Measurements from ENCODE around the gene ZNRF3.

DNA sequence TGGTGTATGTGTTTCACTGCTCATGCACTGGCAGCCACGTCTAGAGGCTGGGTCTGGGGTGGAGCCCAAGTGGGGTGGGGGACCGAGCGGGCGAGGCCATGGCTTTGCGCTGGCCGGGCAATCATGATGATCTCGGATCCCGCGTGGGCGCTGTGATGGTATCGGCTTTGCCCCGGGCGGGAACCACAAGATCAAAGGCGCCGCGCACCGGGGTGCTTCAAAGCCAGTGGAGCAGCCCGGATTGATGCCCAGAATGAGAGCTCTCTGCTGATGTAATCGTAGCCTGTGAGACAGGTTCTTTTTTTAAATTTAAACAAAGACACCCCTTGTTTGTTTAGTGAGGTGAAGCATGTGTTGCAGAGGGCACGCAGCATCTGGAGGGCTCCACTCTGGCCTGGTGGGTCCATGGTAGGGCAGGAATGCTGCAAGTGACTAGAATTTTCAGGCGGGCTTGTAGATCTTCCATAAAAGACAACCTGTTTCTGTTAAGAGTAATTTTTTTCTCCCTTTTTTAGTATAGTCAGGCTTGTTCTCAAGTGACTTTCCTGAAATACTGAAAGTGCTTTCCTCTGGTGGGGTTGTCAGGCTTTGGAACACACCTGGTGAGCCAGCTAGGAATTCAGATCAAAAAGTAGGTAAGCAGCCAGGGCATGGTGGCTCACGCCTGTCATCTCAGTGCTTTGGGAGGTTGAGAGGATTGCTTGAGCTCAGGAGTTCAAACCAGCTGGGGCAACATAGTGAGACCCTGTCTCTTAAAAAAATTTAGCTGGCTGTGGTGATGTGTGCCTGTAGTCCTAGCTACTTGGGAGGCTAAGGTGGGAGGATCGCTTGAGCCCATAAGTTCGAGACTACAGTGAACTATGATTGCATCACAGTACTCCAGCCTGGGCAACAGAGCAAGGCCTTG, 40.7 kb downstream of the ZNRF3 start:
- TF ChIP-seq, protein P1, sequence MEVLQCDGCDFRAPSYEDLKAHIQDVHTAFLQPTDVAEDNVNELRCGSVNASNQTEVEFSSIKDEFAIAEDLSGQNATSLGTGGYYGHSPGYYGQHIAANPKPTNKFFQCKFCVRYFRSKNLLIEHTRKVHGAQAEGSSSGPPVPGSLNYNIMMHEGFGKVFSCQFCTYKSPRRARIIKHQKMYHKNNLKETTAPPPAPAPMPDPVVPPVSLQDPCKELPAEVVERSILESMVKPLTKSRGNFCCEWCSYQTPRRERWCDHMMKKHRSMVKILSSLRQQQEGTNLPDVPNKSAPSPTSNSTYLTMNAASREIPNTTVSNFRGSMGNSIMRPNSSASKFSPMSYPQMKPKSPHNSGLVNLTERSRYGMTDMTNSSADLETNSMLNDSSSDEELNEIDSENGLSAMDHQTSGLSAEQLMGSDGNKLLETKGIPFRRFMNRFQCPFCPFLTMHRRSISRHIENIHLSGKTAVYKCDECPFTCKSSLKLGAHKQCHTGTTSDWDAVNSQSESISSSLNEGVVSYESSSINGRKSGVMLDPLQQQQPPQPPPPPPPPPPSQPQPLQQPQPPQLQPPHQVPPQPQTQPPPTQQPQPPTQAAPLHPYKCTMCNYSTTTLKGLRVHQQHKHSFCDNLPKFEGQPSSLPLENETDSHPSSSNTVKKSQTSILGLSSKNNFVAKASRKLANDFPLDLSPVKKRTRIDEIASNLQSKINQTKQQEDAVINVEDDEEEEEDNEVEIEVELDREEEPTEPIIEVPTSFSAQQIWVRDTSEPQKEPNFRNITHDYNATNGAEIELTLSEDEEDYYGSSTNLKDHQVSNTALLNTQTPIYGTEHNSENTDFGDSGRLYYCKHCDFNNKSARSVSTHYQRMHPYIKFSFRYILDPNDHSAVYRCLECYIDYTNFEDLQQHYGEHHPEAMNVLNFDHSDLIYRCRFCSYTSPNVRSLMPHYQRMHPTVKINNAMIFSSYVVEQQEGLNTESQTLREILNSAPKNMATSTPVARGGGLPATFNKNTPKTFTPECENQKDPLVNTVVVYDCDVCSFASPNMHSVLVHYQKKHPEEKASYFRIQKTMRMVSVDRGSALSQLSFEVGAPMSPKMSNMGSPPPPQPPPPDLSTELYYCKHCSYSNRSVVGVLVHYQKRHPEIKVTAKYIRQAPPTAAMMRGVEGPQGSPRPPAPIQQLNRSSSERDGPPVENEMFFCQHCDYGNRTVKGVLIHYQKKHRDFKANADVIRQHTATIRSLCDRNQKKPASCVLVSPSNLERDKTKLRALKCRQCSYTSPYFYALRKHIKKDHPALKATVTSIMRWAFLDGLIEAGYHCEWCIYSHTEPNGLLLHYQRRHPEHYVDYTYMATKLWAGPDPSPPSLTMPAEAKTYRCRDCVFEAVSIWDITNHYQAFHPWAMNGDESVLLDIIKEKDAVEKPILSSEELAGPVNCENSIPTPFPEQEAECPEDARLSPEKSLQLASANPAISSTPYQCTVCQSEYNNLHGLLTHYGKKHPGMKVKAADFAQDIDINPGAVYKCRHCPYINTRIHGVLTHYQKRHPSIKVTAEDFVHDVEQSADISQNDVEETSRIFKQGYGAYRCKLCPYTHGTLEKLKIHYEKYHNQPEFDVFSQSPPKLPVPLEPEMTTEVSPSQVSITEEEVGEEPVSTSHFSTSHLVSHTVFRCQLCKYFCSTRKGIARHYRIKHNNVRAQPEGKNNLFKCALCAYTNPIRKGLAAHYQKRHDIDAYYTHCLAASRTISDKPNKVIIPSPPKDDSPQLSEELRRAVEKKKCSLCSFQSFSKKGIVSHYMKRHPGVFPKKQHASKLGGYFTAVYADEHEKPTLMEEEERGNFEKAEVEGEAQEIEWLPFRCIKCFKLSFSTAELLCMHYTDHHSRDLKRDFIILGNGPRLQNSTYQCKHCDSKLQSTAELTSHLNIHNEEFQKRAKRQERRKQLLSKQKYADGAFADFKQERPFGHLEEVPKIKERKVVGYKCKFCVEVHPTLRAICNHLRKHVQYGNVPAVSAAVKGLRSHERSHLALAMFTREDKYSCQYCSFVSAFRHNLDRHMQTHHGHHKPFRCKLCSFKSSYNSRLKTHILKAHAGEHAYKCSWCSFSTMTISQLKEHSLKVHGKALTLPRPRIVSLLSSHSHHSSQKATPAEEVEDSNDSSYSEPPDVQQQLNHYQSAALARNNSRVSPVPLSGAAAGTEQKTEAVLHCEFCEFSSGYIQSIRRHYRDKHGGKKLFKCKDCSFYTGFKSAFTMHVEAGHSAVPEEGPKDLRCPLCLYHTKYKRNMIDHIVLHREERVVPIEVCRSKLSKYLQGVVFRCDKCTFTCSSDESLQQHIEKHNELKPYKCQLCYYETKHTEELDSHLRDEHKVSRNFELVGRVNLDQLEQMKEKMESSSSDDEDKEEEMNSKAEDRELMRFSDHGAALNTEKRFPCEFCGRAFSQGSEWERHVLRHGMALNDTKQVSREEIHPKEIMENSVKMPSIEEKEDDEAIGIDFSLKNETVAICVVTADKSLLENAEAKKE (CRISPR knock-in tag; IDR thresholded peaks at IDR 0.05): no peak
- TF ChIP-seq, protein P2, sequence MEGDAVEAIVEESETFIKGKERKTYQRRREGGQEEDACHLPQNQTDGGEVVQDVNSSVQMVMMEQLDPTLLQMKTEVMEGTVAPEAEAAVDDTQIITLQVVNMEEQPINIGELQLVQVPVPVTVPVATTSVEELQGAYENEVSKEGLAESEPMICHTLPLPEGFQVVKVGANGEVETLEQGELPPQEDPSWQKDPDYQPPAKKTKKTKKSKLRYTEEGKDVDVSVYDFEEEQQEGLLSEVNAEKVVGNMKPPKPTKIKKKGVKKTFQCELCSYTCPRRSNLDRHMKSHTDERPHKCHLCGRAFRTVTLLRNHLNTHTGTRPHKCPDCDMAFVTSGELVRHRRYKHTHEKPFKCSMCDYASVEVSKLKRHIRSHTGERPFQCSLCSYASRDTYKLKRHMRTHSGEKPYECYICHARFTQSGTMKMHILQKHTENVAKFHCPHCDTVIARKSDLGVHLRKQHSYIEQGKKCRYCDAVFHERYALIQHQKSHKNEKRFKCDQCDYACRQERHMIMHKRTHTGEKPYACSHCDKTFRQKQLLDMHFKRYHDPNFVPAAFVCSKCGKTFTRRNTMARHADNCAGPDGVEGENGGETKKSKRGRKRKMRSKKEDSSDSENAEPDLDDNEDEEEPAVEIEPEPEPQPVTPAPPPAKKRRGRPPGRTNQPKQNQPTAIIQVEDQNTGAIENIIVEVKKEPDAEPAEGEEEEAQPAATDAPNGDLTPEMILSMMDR (conservative IDR thresholded peaks at IDR 0.05; ENCODE audit: low read depth in 2 of 2): no peak
- TF ChIP-seq POLR2AphosphoS5 (IDR thresholded peaks at IDR 0.05; ENCODE audit: low read depth): no peak
- TF ChIP-seq EZH2 (IDR thresholded peaks at IDR 0.05; ENCODE audit: low read depth, unreplicated experiment): no peak
- TF ChIP-seq, protein P3, sequence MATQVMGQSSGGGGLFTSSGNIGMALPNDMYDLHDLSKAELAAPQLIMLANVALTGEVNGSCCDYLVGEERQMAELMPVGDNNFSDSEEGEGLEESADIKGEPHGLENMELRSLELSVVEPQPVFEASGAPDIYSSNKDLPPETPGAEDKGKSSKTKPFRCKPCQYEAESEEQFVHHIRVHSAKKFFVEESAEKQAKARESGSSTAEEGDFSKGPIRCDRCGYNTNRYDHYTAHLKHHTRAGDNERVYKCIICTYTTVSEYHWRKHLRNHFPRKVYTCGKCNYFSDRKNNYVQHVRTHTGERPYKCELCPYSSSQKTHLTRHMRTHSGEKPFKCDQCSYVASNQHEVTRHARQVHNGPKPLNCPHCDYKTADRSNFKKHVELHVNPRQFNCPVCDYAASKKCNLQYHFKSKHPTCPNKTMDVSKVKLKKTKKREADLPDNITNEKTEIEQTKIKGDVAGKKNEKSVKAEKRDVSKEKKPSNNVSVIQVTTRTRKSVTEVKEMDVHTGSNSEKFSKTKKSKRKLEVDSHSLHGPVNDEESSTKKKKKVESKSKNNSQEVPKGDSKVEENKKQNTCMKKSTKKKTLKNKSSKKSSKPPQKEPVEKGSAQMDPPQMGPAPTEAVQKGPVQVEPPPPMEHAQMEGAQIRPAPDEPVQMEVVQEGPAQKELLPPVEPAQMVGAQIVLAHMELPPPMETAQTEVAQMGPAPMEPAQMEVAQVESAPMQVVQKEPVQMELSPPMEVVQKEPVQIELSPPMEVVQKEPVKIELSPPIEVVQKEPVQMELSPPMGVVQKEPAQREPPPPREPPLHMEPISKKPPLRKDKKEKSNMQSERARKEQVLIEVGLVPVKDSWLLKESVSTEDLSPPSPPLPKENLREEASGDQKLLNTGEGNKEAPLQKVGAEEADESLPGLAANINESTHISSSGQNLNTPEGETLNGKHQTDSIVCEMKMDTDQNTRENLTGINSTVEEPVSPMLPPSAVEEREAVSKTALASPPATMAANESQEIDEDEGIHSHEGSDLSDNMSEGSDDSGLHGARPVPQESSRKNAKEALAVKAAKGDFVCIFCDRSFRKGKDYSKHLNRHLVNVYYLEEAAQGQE (IDR thresholded peaks at IDR 0.05; ENCODE audit: unreplicated experiment): no peak
- no peak for TF ChIP-seq JUNB (IDR thresholded peaks at IDR 0.05; ENCODE audit: unreplicated experiment)
